Smooth muscle cell of the brain vasculature (primary cell): ENCODE results near the gene APPBP2.
"Not testable (repeated sequence)": the region's sequence is repeated elsewhere in the genome, so short reads cannot be mapped to it uniquely, and the experiment has no call there.

ENCODE experiments used
- DNase-seq: peaks from one replicate; pipeline ENCODE4 v3.0.0-alpha.2; 2012; ENCODE audit warnings: low read depth, low spot score

APPBP2 gene

GRCh38 chr17:60496041-60496440, 30.0 kb downstream of the APPBP2 start:
- DNase-seq = no peak

- no peak for DNase-seq
Observed at GRCh38 chr17:60495260-60495659, 30.8 kb downstream of the APPBP2 start.

- DNase-seq = no peak
Observed at GRCh38 chr17:60493847-60494321, 32.2 kb downstream of the APPBP2 start.

GRCh38 chr17:60491771-60492170, 34.3 kb downstream of the APPBP2 start:
- DNase-seq = no peak

GRCh38 chr17:60490594-60490993, 35.4 kb downstream of the APPBP2 start:
- not testable (repeated sequence) for DNase-seq

- no peak for DNase-seq
Observed at GRCh38 chr17:60481604-60482003, 44.4 kb downstream of the APPBP2 start.

GRCh38 chr17:60473788-60474187, 52.3 kb downstream of the APPBP2 start:
- no peak for DNase-seq

GRCh38 chr17:60472449-60472848, 53.6 kb downstream of the APPBP2 start:
- no peak for DNase-seq

- no peak for DNase-seq
Observed at GRCh38 chr17:60471451-60471850, 54.6 kb downstream of the APPBP2 start.

- DNase-seq = no peak
Observed at GRCh38 chr17:60468371-60468770, 57.7 kb downstream of the APPBP2 start.

- no peak for DNase-seq
Observed at GRCh38 chr17:60464343-60464742, 61.7 kb downstream of the APPBP2 start.

GRCh38 chr17:60463157-60463835, 62.7 kb downstream of the APPBP2 start:
- no peak for DNase-seq

- DNase-seq = no peak
Observed at GRCh38 chr17:60461584-60461983, 64.5 kb downstream of the APPBP2 start.

- no peak for DNase-seq
Observed at GRCh38 chr17:60457148-60457547, 68.9 kb downstream of the APPBP2 start.

GRCh38 chr17:60455378-60455777, 70.7 kb downstream of the APPBP2 start:
- DNase-seq = no peak

GRCh38 chr17:60451965-60452364, 74.1 kb downstream of the APPBP2 start:
- no peak for DNase-seq

GRCh38 chr17:60451071-60451470, 75.0 kb downstream of the APPBP2 start:
- no peak for DNase-seq

GRCh38 chr17:60447375-60447774, 78.7 kb downstream of the APPBP2 start:
- no peak for DNase-seq

GRCh38 chr17:60445144-60445543, 80.9 kb downstream of the APPBP2 start:
- no peak for DNase-seq

GRCh38 chr17:60443713-60444112, 82.3 kb downstream of the APPBP2 start:
- no peak for DNase-seq

- DNase-seq = no peak
Observed at GRCh38 chr17:60442271-60443173, 83.5 kb downstream of the APPBP2 start.

GRCh38 chr17:60439501-60439900, 86.5 kb downstream of the APPBP2 start:
- no peak for DNase-seq

- DNase-seq = no peak
Observed at GRCh38 chr17:60436676-60437075, 89.4 kb downstream of the APPBP2 start.
